ENCODE results near the gene CTDSPL. TPM values are rescaled to one million over a fixed set of nuclear protein-coding genes. Genes with fewer than 3 reads are reported as not detected.

CTDSPL gene
- total and polyA plus RNA-seq, 2 of the 8 experiments (the other 6 are each of a cell fraction or from before 2014, with no cell fraction given), result 20.3 to 42.2 TPM

DNA sequence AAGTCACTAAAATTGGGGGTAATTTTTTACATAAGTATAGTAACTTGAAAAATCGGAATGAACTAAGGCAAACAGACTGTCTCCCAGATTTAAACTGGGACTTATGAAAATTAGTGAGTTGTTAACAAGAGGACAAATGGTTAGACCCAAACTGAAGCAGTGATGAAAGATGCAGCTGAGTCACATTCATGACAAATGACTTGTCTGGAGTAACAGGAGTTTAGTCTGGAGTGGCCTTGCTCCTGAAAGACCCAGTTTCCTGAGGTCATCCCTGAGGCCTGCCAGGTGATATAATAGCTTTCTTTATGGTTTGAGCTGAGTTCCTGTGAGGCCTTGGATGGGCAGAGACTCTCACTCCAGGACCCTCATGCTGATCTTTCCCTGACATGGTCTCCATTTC is 9.6 kb upstream of the CTDSPL start (continued):
- TF ChIP-seq, protein P1, sequence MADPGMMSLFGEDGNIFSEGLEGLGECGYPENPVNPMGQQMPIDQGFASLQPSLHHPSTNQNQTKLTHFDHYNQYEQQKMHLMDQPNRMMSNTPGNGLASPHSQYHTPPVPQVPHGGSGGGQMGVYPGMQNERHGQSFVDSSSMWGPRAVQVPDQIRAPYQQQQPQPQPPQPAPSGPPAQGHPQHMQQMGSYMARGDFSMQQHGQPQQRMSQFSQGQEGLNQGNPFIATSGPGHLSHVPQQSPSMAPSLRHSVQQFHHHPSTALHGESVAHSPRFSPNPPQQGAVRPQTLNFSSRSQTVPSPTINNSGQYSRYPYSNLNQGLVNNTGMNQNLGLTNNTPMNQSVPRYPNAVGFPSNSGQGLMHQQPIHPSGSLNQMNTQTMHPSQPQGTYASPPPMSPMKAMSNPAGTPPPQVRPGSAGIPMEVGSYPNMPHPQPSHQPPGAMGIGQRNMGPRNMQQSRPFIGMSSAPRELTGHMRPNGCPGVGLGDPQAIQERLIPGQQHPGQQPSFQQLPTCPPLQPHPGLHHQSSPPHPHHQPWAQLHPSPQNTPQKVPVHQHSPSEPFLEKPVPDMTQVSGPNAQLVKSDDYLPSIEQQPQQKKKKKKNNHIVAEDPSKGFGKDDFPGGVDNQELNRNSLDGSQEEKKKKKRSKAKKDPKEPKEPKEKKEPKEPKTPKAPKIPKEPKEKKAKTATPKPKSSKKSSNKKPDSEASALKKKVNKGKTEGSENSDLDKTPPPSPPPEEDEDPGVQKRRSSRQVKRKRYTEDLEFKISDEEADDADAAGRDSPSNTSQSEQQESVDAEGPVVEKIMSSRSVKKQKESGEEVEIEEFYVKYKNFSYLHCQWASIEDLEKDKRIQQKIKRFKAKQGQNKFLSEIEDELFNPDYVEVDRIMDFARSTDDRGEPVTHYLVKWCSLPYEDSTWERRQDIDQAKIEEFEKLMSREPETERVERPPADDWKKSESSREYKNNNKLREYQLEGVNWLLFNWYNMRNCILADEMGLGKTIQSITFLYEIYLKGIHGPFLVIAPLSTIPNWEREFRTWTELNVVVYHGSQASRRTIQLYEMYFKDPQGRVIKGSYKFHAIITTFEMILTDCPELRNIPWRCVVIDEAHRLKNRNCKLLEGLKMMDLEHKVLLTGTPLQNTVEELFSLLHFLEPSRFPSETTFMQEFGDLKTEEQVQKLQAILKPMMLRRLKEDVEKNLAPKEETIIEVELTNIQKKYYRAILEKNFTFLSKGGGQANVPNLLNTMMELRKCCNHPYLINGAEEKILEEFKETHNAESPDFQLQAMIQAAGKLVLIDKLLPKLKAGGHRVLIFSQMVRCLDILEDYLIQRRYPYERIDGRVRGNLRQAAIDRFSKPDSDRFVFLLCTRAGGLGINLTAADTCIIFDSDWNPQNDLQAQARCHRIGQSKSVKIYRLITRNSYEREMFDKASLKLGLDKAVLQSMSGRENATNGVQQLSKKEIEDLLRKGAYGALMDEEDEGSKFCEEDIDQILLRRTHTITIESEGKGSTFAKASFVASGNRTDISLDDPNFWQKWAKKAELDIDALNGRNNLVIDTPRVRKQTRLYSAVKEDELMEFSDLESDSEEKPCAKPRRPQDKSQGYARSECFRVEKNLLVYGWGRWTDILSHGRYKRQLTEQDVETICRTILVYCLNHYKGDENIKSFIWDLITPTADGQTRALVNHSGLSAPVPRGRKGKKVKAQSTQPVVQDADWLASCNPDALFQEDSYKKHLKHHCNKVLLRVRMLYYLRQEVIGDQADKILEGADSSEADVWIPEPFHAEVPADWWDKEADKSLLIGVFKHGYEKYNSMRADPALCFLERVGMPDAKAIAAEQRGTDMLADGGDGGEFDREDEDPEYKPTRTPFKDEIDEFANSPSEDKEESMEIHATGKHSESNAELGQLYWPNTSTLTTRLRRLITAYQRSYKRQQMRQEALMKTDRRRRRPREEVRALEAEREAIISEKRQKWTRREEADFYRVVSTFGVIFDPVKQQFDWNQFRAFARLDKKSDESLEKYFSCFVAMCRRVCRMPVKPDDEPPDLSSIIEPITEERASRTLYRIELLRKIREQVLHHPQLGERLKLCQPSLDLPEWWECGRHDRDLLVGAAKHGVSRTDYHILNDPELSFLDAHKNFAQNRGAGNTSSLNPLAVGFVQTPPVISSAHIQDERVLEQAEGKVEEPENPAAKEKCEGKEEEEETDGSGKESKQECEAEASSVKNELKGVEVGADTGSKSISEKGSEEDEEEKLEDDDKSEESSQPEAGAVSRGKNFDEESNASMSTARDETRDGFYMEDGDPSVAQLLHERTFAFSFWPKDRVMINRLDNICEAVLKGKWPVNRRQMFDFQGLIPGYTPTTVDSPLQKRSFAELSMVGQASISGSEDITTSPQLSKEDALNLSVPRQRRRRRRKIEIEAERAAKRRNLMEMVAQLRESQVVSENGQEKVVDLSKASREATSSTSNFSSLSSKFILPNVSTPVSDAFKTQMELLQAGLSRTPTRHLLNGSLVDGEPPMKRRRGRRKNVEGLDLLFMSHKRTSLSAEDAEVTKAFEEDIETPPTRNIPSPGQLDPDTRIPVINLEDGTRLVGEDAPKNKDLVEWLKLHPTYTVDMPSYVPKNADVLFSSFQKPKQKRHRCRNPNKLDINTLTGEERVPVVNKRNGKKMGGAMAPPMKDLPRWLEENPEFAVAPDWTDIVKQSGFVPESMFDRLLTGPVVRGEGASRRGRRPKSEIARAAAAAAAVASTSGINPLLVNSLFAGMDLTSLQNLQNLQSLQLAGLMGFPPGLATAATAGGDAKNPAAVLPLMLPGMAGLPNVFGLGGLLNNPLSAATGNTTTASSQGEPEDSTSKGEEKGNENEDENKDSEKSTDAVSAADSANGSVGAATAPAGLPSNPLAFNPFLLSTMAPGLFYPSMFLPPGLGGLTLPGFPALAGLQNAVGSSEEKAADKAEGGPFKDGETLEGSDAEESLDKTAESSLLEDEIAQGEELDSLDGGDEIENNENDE (IDR thresholded peaks at IDR 0.05; ENCODE audit: insufficient replicate concordance, low read length), result no peak
- no peak for TF ChIP-seq TAF7 (optimal IDR thresholded peaks at IDR 0.05; ENCODE audit: borderline replicate concordance, low read depth, low read length)
- TF ChIP-seq SP1 (IDR thresholded peaks at IDR 0.05; ENCODE audit: low read depth, low read length), result no peak
- TF ChIP-seq SIX5 (IDR thresholded peaks at IDR 0.05; ENCODE audit: low read depth, low read length), result no peak
- TF ChIP-seq FOSL1 (IDR thresholded peaks at IDR 0.05; ENCODE audit: insufficient read depth, low read depth, low read length), result no peak
- no peak for TF ChIP-seq MAFK (IDR thresholded peaks at IDR 0.05; ENCODE audit: low read depth, low read length)
- TF ChIP-seq BACH1 (IDR thresholded peaks at IDR 0.05; ENCODE audit: low read length), result no peak
- TF ChIP-seq CBX8 (IDR thresholded peaks at IDR 0.05; ENCODE audit: borderline replicate concordance, low read depth, low read length), result no peak
- no peak for TF ChIP-seq EGR1 (IDR thresholded peaks at IDR 0.05; ENCODE audit: borderline replicate concordance, low read depth, low read length)
- no peak for TF ChIP-seq EP300 (IDR thresholded peaks at IDR 0.05; ENCODE audit: borderline replicate concordance in 1 of 2, low read depth in 2 of 2, low read length in 2 of 2)
- no peak for TF ChIP-seq YY1 (IDR thresholded peaks at IDR 0.05; ENCODE audit: low read depth, low read length)
- no peak for TF ChIP-seq GTF2F1 (IDR thresholded peaks at IDR 0.05; ENCODE audit: borderline replicate concordance, low read depth, low read length)
- no peak for TF ChIP-seq POLR2A (IDR thresholded peaks at IDR 0.05; ENCODE audit: control extremely low read depth in 1 of 2, low read depth in 2 of 2, low read length in 2 of 2)
